ENCODE measurements around the gene ITGB3. TPM values are rescaled to one million over a fixed set of nuclear protein-coding genes. Genes with fewer than 3 reads are reported as not detected.

ITGB3 gene
- total and polyA plus RNA-seq, 9 donors, result 7.9 to 19.1 (median 16.1) TPM

Other genes with a start within 250 kb of the ITGB3 start
- gene CDC27, start 64.5 kb upstream of the ITGB3 start, total RNA-seq, result 58.8 TPM
- gene CDC27, start 64.5 kb upstream of the ITGB3 start, polyA plus RNA-seq (ENCODE audit: insufficient read depth in 1 of 8, insufficient read length in 8 of 8, low replicate concordance in 1 of 8), result 10 to 100 TPM; 31.3 to 61.9 (median 47.9) TPM
- 1,072 TPM for gene MYL4, start 44.5 kb upstream of the ITGB3 start, total RNA-seq
- gene MYL4, start 44.5 kb upstream of the ITGB3 start, polyA plus RNA-seq (ENCODE audit: insufficient read depth in 1 of 8, insufficient read length in 8 of 8, low replicate concordance in 1 of 8), result 1,000 to 10,000 TPM; 1,072 to 1,940 (median 1,618) TPM
- 6.9 TPM for gene EFCAB13, start 70.1 kb downstream of the ITGB3 start, total RNA-seq
- gene EFCAB13, start 70.1 kb downstream of the ITGB3 start, polyA plus RNA-seq (ENCODE audit: insufficient read depth in 1 of 8, insufficient read length in 8 of 8, low replicate concordance in 1 of 8), result 1 to 10 TPM; 1.5 to 6.6 (median 3.4) TPM

All from muscle of leg (tissue), 9 donors.